C4-2B (cell line): ENCODE measurements around the gene RAB4A.

Source experiments
- CTCF ChIP-seq: fragments of 450-650 bp; conservative IDR thresholded peaks from 2 replicates; pipeline ENCODE4 v1.5.1; 2017; ENCODE audit warnings: mild to moderate bottlenecking
- ZFX ChIP-seq: fragments of 450-650 bp; IDR thresholded peaks from 2 replicates; pipeline ENCODE4 v1.6.1; 2017

- TF ChIP-seq CTCF (no peak), ZFX (no peak)
Measured at GRCh38 chr1:229344937-229345684, 74.2 kb downstream of the RAB4A start.
